WTC11 (cell line): ENCODE results near the gene SDHAF2.

Experiments used
- ATF3 ChIP-seq: sonication (generic); formaldehyde crosslinking; conservative IDR thresholded peaks from 2 replicates; pipeline ENCODE4 v1.8.1; 2022; ENCODE audit warnings: mild to moderate bottlenecking, missing genetic modification reagents
- CTCF ChIP-seq: fragments of 200-600 bp; IDR thresholded peaks from 2 replicates; pipeline ENCODE4 v1.8.0; 2022; ENCODE audit warnings: antibody characterized with exemption
- ELF4 ChIP-seq: sonication (generic); formaldehyde crosslinking; IDR thresholded peaks from 2 replicates; pipeline ENCODE4 v1.8.1; 2022; ENCODE audit warnings: low read depth, mild to moderate bottlenecking, moderate library complexity, missing genetic modification reagents
- EMX1 ChIP-seq: fragments of 250-450 bp; sonication (Bioruptor Pico); IDR thresholded peaks from 2 replicates; pipeline ENCODE4 v1.8.0; 2021; ENCODE audit warnings: mild to moderate bottlenecking
- FOXK1 ChIP-seq: sonication (generic); formaldehyde crosslinking; IDR thresholded peaks from 2 replicates; pipeline ENCODE4 v1.8.0; 2022; ENCODE audit warnings: mild to moderate bottlenecking, moderate library complexity, missing genetic modification reagents
- NR1H2 ChIP-seq: sonication (generic); formaldehyde crosslinking; IDR thresholded peaks from 2 replicates; pipeline ENCODE4 v1.9.0; 2021; ENCODE audit warnings: mild to moderate bottlenecking, moderate library complexity, missing genetic modification reagents
- OVOL2 ChIP-seq: fragments of 250-450 bp; sonication (Bioruptor Pico); IDR thresholded peaks from 2 replicates; pipeline ENCODE4 v1.9.0; 2021; ENCODE audit warnings: mild to moderate bottlenecking, borderline replicate concordance
- TCF7 ChIP-seq: sonication (generic); formaldehyde crosslinking; IDR thresholded peaks from 2 replicates; pipeline ENCODE4 v1.8.0; 2022; ENCODE audit warnings: mild to moderate bottlenecking, low read depth, missing genetic modification reagents, moderate library complexity
- TEAD4 ChIP-seq: sonication (generic); formaldehyde crosslinking; IDR thresholded peaks from 2 replicates; pipeline ENCODE4 v1.8.0; 2022; ENCODE audit warnings: mild to moderate bottlenecking, missing genetic modification reagents
- USF1 ChIP-seq: sonication (generic); formaldehyde crosslinking; IDR thresholded peaks from 2 replicates; pipeline ENCODE4 v1.8.0; 2022; ENCODE audit warnings: mild to moderate bottlenecking, missing genetic modification reagents
- USF2 ChIP-seq: sonication (generic); formaldehyde crosslinking; IDR thresholded peaks from 2 replicates; pipeline ENCODE4 v1.8.1; 2023; ENCODE audit warnings: mild to moderate bottlenecking, missing genetic modification reagents, moderate library complexity
- ZBTB43 ChIP-seq: sonication (generic); formaldehyde crosslinking; IDR thresholded peaks from 2 replicates; pipeline ENCODE4 v1.8.1; 2023; ENCODE audit warnings: mild to moderate bottlenecking, missing genetic modification reagents
- ZNF138 ChIP-seq: sonication (generic); formaldehyde crosslinking; conservative IDR thresholded peaks from 2 replicates; pipeline ENCODE4 v1.8.1; 2022; ENCODE audit warnings: mild to moderate bottlenecking, moderate library complexity, missing genetic modification reagents

- TF ChIP-seq ZNF138: no peak
- no peak for TF ChIP-seq OVOL2 (CRISPR knock-in tag)
- TF ChIP-seq ZBTB43 (CRISPR knock-in tag): no peak
- TF ChIP-seq CTCF: no peak
- no peak for TF ChIP-seq USF2 (CRISPR knock-in tag)
- no peak for TF ChIP-seq EMX1 (CRISPR knock-in tag)
- no peak for TF ChIP-seq ELF4 (CRISPR knock-in tag)
- TF ChIP-seq TCF7 (CRISPR knock-in tag): no peak
- TF ChIP-seq NR1H2: no peak
- no peak for TF ChIP-seq ATF3 (CRISPR knock-in tag)
- TF ChIP-seq FOXK1: no peak
- TF ChIP-seq USF1 (CRISPR knock-in tag): no peak
- TF ChIP-seq TEAD4: no peak
Measured at GRCh38 chr11:61447601-61448551, 18.0 kb downstream of the SDHAF2 start.
